HCT116 (cell line): ENCODE results near the gene MTUS2. TPM values are rescaled to one million over a fixed set of nuclear protein-coding genes. Genes with fewer than 3 reads are reported as not detected.

Experiments used
- ATAC-seq: fragments of 200-7000 bp; cut with Tn5 transposase; 2 replicates; pipeline ENCODE4 v1.9.1; 2020; ENCODE audit warnings: mild to moderate bottlenecking, moderate library complexity
- BruUV-seq: library from RNA; stranded (reverse); fragments of 400-500 nt; replicated peaks from 2 replicates; lab custom pipeline; 2021; lab: Mats Ljungman, UMichigan
- CTCF ChIA-PET: fragments of 300-600 bp; sonication (Branson Sonifier 250); formaldehyde crosslinking; loops from one replicate; lab custom pipeline; 2021; ENCODE audit warnings: antibody characterized with exemption; lab: Charles Lee
- POLR2A ChIA-PET: fragments of 300-600, 350-600 bp; sonication (Branson Sonifier 250); formaldehyde crosslinking; loops from one replicate; lab custom pipeline; 2021; ENCODE audit warnings: antibody characterized with exemption; lab: Charles Lee
- RAD21 ChIA-PET, 2 experiments: fragments of 300-600 bp; sonication (Branson Sonifier 250); formaldehyde crosslinking; loops; one replicate each; lab custom pipeline; 2023; ENCODE audit warnings: low total read pairs in 2 of 2; ENCODE audit not compliant: uncharacterized antibody in 2 of 2, unreplicated experiment in 2 of 2, low non-redundant PET in 1 of 2; lab: Charles Lee
- DNase-seq: peaks from one replicate; pipeline ENCODE4 v3.0.0-alpha.2; 2010; ENCODE audit warnings: low read depth, low spot score
- H2AFZ ChIP-seq: fragments of 200-600 bp; shearing (Covaris generic), sonication (generic); 2 replicates; pipeline ENCODE4 v1.6.1; 2017; ENCODE audit warnings: low read depth, mixed run types, mixed read lengths, antibody characterized with exemption, low read length; ENCODE audit not compliant: poor library complexity, severe bottlenecking
- H3K27ac ChIP-seq: 2 replicates; pipeline ENCODE4 v1.5.1; 2012; ENCODE audit warnings: low read depth, low read length
- H3K27me3 ChIP-seq: fragments of 200-600 bp; sonication (generic); 2 replicates; pipeline ENCODE4 v1.6.1; 2016; ENCODE audit warnings: mixed run types, low read length, mixed read lengths; ENCODE audit not compliant: insufficient read depth
- H3K36me3 ChIP-seq, 2 experiments: fragments of 200-500 bp in 1 of 2; fragments of 200-600 bp in 1 of 2; sonication (Bioruptor generic) in 1 of 2; sonication (generic) in 1 of 2; 2 replicates each; pipeline versions ENCODE4 v1.5.1 to v1.6.1; 2014 to 2016; ENCODE audit warnings: low read length in 2 of 2, inconsistent platforms in 1 of 2, mixed read lengths in 1 of 2, mixed run types in 1 of 2; ENCODE audit not compliant: insufficient read depth in 2 of 2, control insufficient read depth in 1 of 2
- H3K4me1 ChIP-seq, 2 experiments: fragments of 200-600 bp in 1 of 2; sonication (generic) in 1 of 2; 2 replicates each; pipeline versions ENCODE4 v1.5.1 to v1.6.1; 2012 to 2017; ENCODE audit warnings: low read length in 2 of 2, inconsistent platforms in 1 of 2, mild to moderate bottlenecking in 1 of 2, mixed read lengths in 1 of 2, mixed run types in 1 of 2, moderate library complexity in 1 of 2; ENCODE audit not compliant: insufficient read depth in 2 of 2, control insufficient read depth in 1 of 2
- H3K4me2 ChIP-seq: fragments of 200-600 bp; sonication (generic); 2 replicates; pipeline ENCODE4 v1.6.1; 2017; ENCODE audit warnings: mixed run types, low read length, mixed read lengths
- H3K4me3 ChIP-seq, 2 experiments: fragments of 200-600 bp in 1 of 2; sonication (generic) in 1 of 2; replicated peaks in 1 of 2; 2 replicates each; pipeline ENCODE4 v1.5.1; 2011 to 2016; ENCODE audit warnings: low read length in 2 of 2, control low read depth in 1 of 2, low read depth in 1 of 2, mild to moderate bottlenecking in 1 of 2, mixed read lengths in 1 of 2, mixed run types in 1 of 2
- H3K79me2 ChIP-seq: fragments of 200-600 bp; sonication (generic); 2 replicates; pipeline ENCODE4 v1.6.1; 2017; ENCODE audit warnings: mild to moderate bottlenecking, mixed run types, low read length, moderate library complexity, mixed read lengths; ENCODE audit not compliant: insufficient read depth
- H3K9ac ChIP-seq: fragments of 200-600 bp; sonication (generic); 2 replicates; pipeline ENCODE4 v1.6.1; 2016; ENCODE audit warnings: low read length, mixed read lengths
- H3K9me2 ChIP-seq: fragments of 200-600 bp; sonication (generic), shearing (Covaris generic); 2 replicates; pipeline ENCODE4 v1.6.1; 2017; ENCODE audit warnings: mixed run types, mild to moderate bottlenecking, moderate library complexity; ENCODE audit not compliant: insufficient read depth
- H3K9me3 ChIP-seq, 2 experiments: fragments of 200-500 bp in 1 of 2; fragments of 200-600 bp in 1 of 2; sonication (Bioruptor generic) in 1 of 2; sonication (generic) in 1 of 2; 2 replicates each; pipeline ENCODE4 v1.6.1; 2014 to 2017; ENCODE audit warnings: low read length in 2 of 2, mixed read lengths in 2 of 2, inconsistent platforms in 1 of 2, low read depth in 1 of 2, mild to moderate bottlenecking in 1 of 2, mixed run types in 1 of 2, moderate library complexity in 1 of 2; ENCODE audit not compliant: control insufficient read depth in 1 of 2, insufficient read depth in 1 of 2
- H4K20me1 ChIP-seq: fragments of 200-600 bp; sonication (generic), shearing (Covaris generic); 2 replicates; pipeline ENCODE4 v1.6.1; 2017; ENCODE audit warnings: mixed run types, mild to moderate bottlenecking, moderate library complexity; ENCODE audit not compliant: insufficient read depth
- ATF3 ChIP-seq: IDR thresholded peaks from 2 replicates; pipeline ENCODE4 v1.6.1; 2012
- CBX3 ChIP-seq: IDR thresholded peaks from 2 replicates; pipeline ENCODE4 v1.6.1; 2012; ENCODE audit warnings: low read depth
- CEBPB ChIP-seq: IDR thresholded peaks from 2 replicates; pipeline ENCODE4 v1.6.1; 2012; ENCODE audit warnings: low read depth
- CTCF ChIP-seq, 3 experiments: fragments of 200-600 bp in 1 of 3; sonication (generic) in 1 of 3; IDR thresholded peaks in 2 of 3; conservative IDR thresholded peaks in 1 of 3; 2 replicates each; pipeline ENCODE4 v1.5.1; 2012 to 2017; ENCODE audit warnings: low read depth in 2 of 3, low read length in 2 of 3, antibody characterized with exemption in 1 of 3, borderline replicate concordance in 1 of 3, control low read depth in 1 of 3, mild to moderate bottlenecking in 1 of 3, mixed read lengths in 1 of 3, mixed run types in 1 of 3, moderate library complexity in 1 of 3; ENCODE audit not compliant: insufficient read depth in 1 of 3
- EGR1 ChIP-seq: IDR thresholded peaks from 2 replicates; pipeline ENCODE4 v1.6.1; 2012; ENCODE audit warnings: low read depth
- EZH2 ChIP-seq: fragments of 200-600 bp; sonication (generic); IDR thresholded peaks from 2 replicates; pipeline ENCODE4 v1.6.1; 2017; ENCODE audit warnings: antibody characterized with exemption, mixed run types
- EZH2phosphoT487 ChIP-seq: fragments of 200-600 bp; IDR thresholded peaks from 2 replicates; pipeline ENCODE4 v1.6.1; 2018; ENCODE audit warnings: antibody characterized with exemption, borderline replicate concordance
- JUND ChIP-seq: IDR thresholded peaks from 2 replicates; pipeline ENCODE4 v1.6.1; 2012
- MAX ChIP-seq: IDR thresholded peaks from 2 replicates; pipeline ENCODE4 v1.6.1; 2012
- POLR2AphosphoS5 ChIP-seq: IDR thresholded peaks from 2 replicates; pipeline ENCODE4 v1.6.1; 2011; ENCODE audit warnings: mild to moderate bottlenecking, low read depth, low read length, moderate library complexity
- RAD21 ChIP-seq: IDR thresholded peaks from 2 replicates; pipeline ENCODE4 v1.6.1; 2012; ENCODE audit warnings: low read depth, mild to moderate bottlenecking
- SP1 ChIP-seq: IDR thresholded peaks from 2 replicates; pipeline ENCODE4 v1.6.1; 2012; ENCODE audit warnings: low read depth
- TCF7L2 ChIP-seq: IDR thresholded peaks from 2 replicates; pipeline ENCODE4 v1.7.0; 2011; ENCODE audit warnings: borderline replicate concordance, inconsistent platforms; ENCODE audit not compliant: insufficient read depth, insufficient read length; ENCODE audit errors: extremely low read depth
- YY1 ChIP-seq: IDR thresholded peaks from 2 replicates; pipeline ENCODE4 v1.6.1; 2011; ENCODE audit warnings: low read length, low read depth, moderate library complexity, mild to moderate bottlenecking; ENCODE audit not compliant: insufficient replicate concordance; ENCODE audit errors: extremely low read depth
- ZBTB33 ChIP-seq: IDR thresholded peaks from 2 replicates; pipeline ENCODE4 v1.6.1; 2011; ENCODE audit warnings: mild to moderate bottlenecking, low read length, moderate library complexity; ENCODE audit not compliant: insufficient replicate concordance; ENCODE audit errors: extremely low read depth
- ZFX ChIP-seq: fragments of 450-650 bp; IDR thresholded peaks from 2 replicates; pipeline ENCODE4 v1.6.1; 2017
- intact Hi-C: fragments of 100-400 bp; cut with micrococcal nuclease; formaldehyde crosslinking; loops from 2 replicates; pipeline ENCODE4 v1.10.0; 2022
- total RNA-seq: library from RNA; stranded (reverse); gene quantifications from one replicate; pipeline ENCODE4 v1.2.1, GENCODE V29; 2021; ENCODE audit not compliant: unreplicated experiment

MTUS2 gene
- total RNA-seq, 1 experiment from 2014 or later, result 0.02 TPM

- Histone ChIP-seq H4K20me1 (no peaks in the 10 kb centered on the region), H3K4me1 (no peaks in the 10 kb centered on the region), H3K27ac (no peak overlapping the region), H3K36me3 (no peaks in the 10 kb centered on the region), H3K9me3 (no peaks in the 10 kb centered on the region), H3K79me2 (no peaks in the 10 kb centered on the region), H3K9me2 (no peaks in the 10 kb centered on the region), H3K9ac (no peak overlapping the region), H3K4me3 (no peak overlapping the region), H2AFZ (no peak overlapping the region), H3K27me3 (peaks cover 12% of the 10 kb centered on the region; the same call in 1 of the 2 replicates), H3K4me2 (no peak overlapping the region)
- ChIA-PET POLR2A (no interaction called here), CTCF (no interaction called here), RAD21 (no interaction called here)
- no peak for DNase-seq
- ATAC-seq, result no peak
- TF ChIP-seq TCF7L2 (no peak), RAD21 (no peak), CEBPB (no peak), EZH2phosphoT487 (no peak)
- no TSS peak for BruUV-seq
- intact Hi-C loops, result no loop called here
Measured at GRCh38 chr13:29304148-29304547, 484.0 kb downstream of the MTUS2 start.

GRCh38 chr13:29310806-29311205 lies 490.7 kb downstream of the MTUS2 start:
- no peak overlapping the region for H3K9ac ChIP-seq
- ChIA-PET RAD21 (no interaction called here), POLR2A (no interaction called here), CTCF (no interaction called here)
- H3K27ac ChIP-seq, result no peak overlapping the region
- no peak overlapping the region for H2AFZ ChIP-seq
- H3K27me3 ChIP-seq, result peaks cover 32% of the 10 kb centered on the region
- H3K4me3 ChIP-seq, result no peak overlapping the region
- TF ChIP-seq YY1 (no peak), POLR2AphosphoS5 (no peak), MAX (no peak), EZH2 (no peak), ATF3 (no peak), ZFX (no peak), CBX3 (no peak), JUND (no peak), EGR1 (no peak), CEBPB (no peak), TCF7L2 (no peak), CTCF (IDR thresholded peaks at IDR 0.05 in 2 of 3, conservative IDR thresholded peaks at IDR 0.05 in 1 of 3; ENCODE audit: borderline replicate concordance in 1 of 3, insufficient read depth in 1 of 3, low read depth in 2 of 3, low read length in 2 of 3) (no peak), SP1 (no peak), ZBTB33 (no peak)
- H3K4me1 ChIP-seq, result no peaks in the 10 kb centered on the region
- DNase-seq, result no peak
- BruUV-seq, result no TSS peak
- no peaks in the 10 kb centered on the region for H3K9me3 ChIP-seq
- no peaks in the 10 kb centered on the region for H3K79me2 ChIP-seq
- intact Hi-C loops, result no loop called here
- H3K36me3 ChIP-seq, result no peaks in the 10 kb centered on the region
- no peak overlapping the region for H3K4me2 ChIP-seq
- no peak for ATAC-seq
- H3K9me2 ChIP-seq, result no peaks in the 10 kb centered on the region
- no peaks in the 10 kb centered on the region for H4K20me1 ChIP-seq
